Naive thymus-derived CD4-positive, alpha-beta T cell (primary cell): ENCODE results near the gene SLC12A3. TPM values are rescaled to one million over a fixed set of nuclear protein-coding genes. Genes with fewer than 3 reads are reported as not detected.

Source experiments
- ATAC-seq: fragments of 150-1000 bp; cut with Tn5 transposase; 2 replicates; pipeline ENCODE4 v1.10.0; 2021; ENCODE audit warnings: mild to moderate bottlenecking, moderate library complexity
- CTCF ChIA-PET: fragments of 350-600 bp; sonication (Branson Sonifier 250); formaldehyde crosslinking; loops from one replicate; lab custom pipeline; 2021; ENCODE audit warnings: antibody characterized with exemption; lab: Charles Lee
- POLR2A ChIA-PET: fragments of 350-600 bp; sonication (Branson Sonifier 250); formaldehyde crosslinking; loops from one replicate; lab custom pipeline; 2021; ENCODE audit warnings: antibody characterized with exemption, inconsistent platforms; lab: Charles Lee
- DNase-seq, 9 donors: peaks; one replicate each; pipeline versions ENCODE4 v3.0.0 to v3.0.0-alpha.2; 2020 to 2022; ENCODE audit warnings: mixed read lengths in 1 of 9
- H3K27ac ChIP-seq: one replicate; pipeline ENCODE4 v1.7.0; 2013; ENCODE audit warnings: mild to moderate bottlenecking, low read depth, low read length, moderate library complexity
- H3K27me3 ChIP-seq, 2 donors: one replicate each; pipeline ENCODE4 v1.7.0; 2013; ENCODE audit warnings: low read length in 2 of 2, mild to moderate bottlenecking in 2 of 2, moderate library complexity in 2 of 2; ENCODE audit not compliant: control insufficient read depth in 2 of 2, insufficient read depth in 2 of 2
- H3K36me3 ChIP-seq, 3 experiments: 1 replicate in 2 of 3; 2 replicates in 1 of 3; pipeline ENCODE4 v1.7.0; 2013; ENCODE audit warnings: low read length in 3 of 3, mild to moderate bottlenecking in 3 of 3, moderate library complexity in 1 of 3; ENCODE audit not compliant: insufficient read depth in 3 of 3, control insufficient read depth in 2 of 3
- H3K4me1 ChIP-seq, 2 donors: one replicate each; pipeline ENCODE4 v1.7.0; 2013; ENCODE audit warnings: low read length in 2 of 2, mild to moderate bottlenecking in 2 of 2, moderate library complexity in 1 of 2; ENCODE audit not compliant: control insufficient read depth in 2 of 2, insufficient read depth in 2 of 2
- H3K4me3 ChIP-seq: 2 replicates; pipeline ENCODE4 v1.7.0; 2013; ENCODE audit warnings: mild to moderate bottlenecking, low read length
- H3K9me3 ChIP-seq, 3 experiments: 1 replicate in 2 of 3; 2 replicates in 1 of 3; pipeline ENCODE4 v1.7.0; 2013; ENCODE audit warnings: low read length in 3 of 3; ENCODE audit not compliant: control insufficient read depth in 2 of 3
- H3K27ac Mint-ChIP-seq, 9 donors: one replicate each; pipeline ENCODE4 v1.8.0; 2020 to 2022; ENCODE audit warnings: mixed read lengths in 9 of 9, mild to moderate bottlenecking in 8 of 9, moderate library complexity in 5 of 9, inconsistent platforms in 2 of 9
- H3K27me3 Mint-ChIP-seq, 5 donors: one replicate each; pipeline ENCODE4 v1.8.0; 2021 to 2022; ENCODE audit warnings: mixed read lengths in 5 of 5, mild to moderate bottlenecking in 1 of 5
- H3K36me3 Mint-ChIP-seq, 5 donors: one replicate each; pipeline ENCODE4 v1.8.0; 2020 to 2022; ENCODE audit warnings: mixed read lengths in 5 of 5, mild to moderate bottlenecking in 3 of 5, inconsistent platforms in 1 of 5
- H3K4me1 Mint-ChIP-seq, 7 donors: one replicate each; pipeline ENCODE4 v1.8.0; 2020 to 2022; ENCODE audit warnings: mixed read lengths in 7 of 7, mild to moderate bottlenecking in 3 of 7, inconsistent platforms in 1 of 7
- H3K4me3 Mint-ChIP-seq, 10 donors: one replicate each; pipeline ENCODE4 v1.8.0; 2020 to 2022; ENCODE audit warnings: mild to moderate bottlenecking in 10 of 10, mixed read lengths in 10 of 10, moderate library complexity in 6 of 10, inconsistent platforms in 2 of 10
- H3K9me3 Mint-ChIP-seq, 11 donors: one replicate each; pipeline ENCODE4 v1.8.0; 2020 to 2022; ENCODE audit warnings: mixed read lengths in 11 of 11, mild to moderate bottlenecking in 4 of 11, inconsistent platforms in 1 of 11, moderate library complexity in 1 of 11
- intact Hi-C, 2 donors: fragments of 100-400 bp; cut with micrococcal nuclease; formaldehyde crosslinking; loops; one replicate each; pipeline ENCODE4 v1.15.1; 2023
- polyA plus RNA-seq, 2 donors: library from polyadenylated mRNA; unstranded; fragments of 300-500 nt; fragmentation: Illumina TruSeq; gene quantifications; one replicate each; pipeline ENCODE4 v1.2.3, GENCODE V29; 2021
- total RNA-seq, 6 experiments: library from RNA in 5 of 6; stranded (reverse) in 5 of 6; gene quantifications; 1 replicate in 5 of 6; 2 replicates in 1 of 6; pipeline ENCODE4 v1.2.3 and lab custom pipeline; 2021 to 2026

The SLC12A3 gene
- total and polyA plus RNA-seq, 7 experiments from 2014 or later: 0.08 to 0.49 TPM; not detected in 5

GRCh38 chr16:56877486-56878182, 12.6 kb downstream of the SLC12A3 start:
- ChIA-PET POLR2A (no interaction called here), CTCF (no interaction called here)
- intact Hi-C loops: no loop called here
- H3K27me3 ChIP-seq: no peaks in the 10 kb centered on the region
- no peak for ATAC-seq
- Mint-ChIP-seq H3K4me3 (no peak overlapping the region), H3K27me3 (no peaks in the 10 kb centered on the region), H3K27ac (no peak overlapping the region), H3K36me3 (no peaks in the 10 kb centered on the region), H3K4me1 (peaks cover 0 to 3% (median 0%) of the 10 kb centered on the region in 7 donors), H3K9me3 (peaks cover 0 to 3% (median 0%) of the 10 kb centered on the region in 11 donors)
- no peaks in the 10 kb centered on the region for H3K9me3 ChIP-seq
- no peaks in the 10 kb centered on the region for H3K36me3 ChIP-seq
- no peak for DNase-seq
- no peaks in the 10 kb centered on the region for H3K4me1 ChIP-seq
- no peak overlapping the region for H3K27ac ChIP-seq
- no peak overlapping the region for H3K4me3 ChIP-seq

- DNase-seq (no peak), ATAC-seq (no peak)
- ChIA-PET CTCF (no interaction called here), POLR2A (no interaction called here)
- H3K9me3 ChIP-seq: no peaks in the 10 kb centered on the region
- H3K27ac ChIP-seq: no peak overlapping the region
- no peak overlapping the region for H3K4me3 Mint-ChIP-seq
- H3K36me3 Mint-ChIP-seq: no peaks in the 10 kb centered on the region
- H3K27me3 Mint-ChIP-seq: no peaks in the 10 kb centered on the region
- H3K9me3 Mint-ChIP-seq: no peaks in the 10 kb centered on the region
- no peaks in the 10 kb centered on the region for H3K27me3 ChIP-seq
- H3K4me1 Mint-ChIP-seq: peaks cover 0 to 2% (median 0%) of the 10 kb centered on the region in 7 donors
- no peaks in the 10 kb centered on the region for H3K36me3 ChIP-seq
- no peak overlapping the region for H3K4me3 ChIP-seq
- no peaks in the 10 kb centered on the region for H3K4me1 ChIP-seq
- intact Hi-C loops: no loop called here
- no peak overlapping the region for H3K27ac Mint-ChIP-seq
Observed at GRCh38 chr16:56878282-56878854, 13.4 kb downstream of the SLC12A3 start.

DNA sequence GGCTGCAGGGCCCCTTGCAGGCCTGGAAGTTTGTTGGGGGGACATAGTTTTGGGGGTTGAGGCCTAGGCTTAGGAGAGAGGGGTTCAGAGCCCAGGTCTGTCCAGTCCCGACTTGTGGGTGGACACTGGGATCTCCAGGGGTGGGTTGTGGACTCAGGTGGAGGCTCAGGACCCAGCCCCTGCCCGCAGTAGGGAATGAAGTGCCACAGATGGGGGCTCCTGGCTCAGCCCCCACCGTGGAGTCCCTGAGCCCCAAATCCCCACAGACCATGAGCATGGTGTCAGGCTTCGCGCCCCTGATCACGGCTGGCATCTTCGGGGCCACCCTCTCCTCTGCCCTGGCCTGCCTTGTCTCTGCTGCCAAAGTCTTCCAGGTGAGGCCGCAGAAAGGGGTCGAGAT, 14.3 kb downstream of the SLC12A3 start:
- H3K27me3 ChIP-seq: no peaks in the 10 kb centered on the region
- no peaks in the 10 kb centered on the region for H3K9me3 Mint-ChIP-seq
- no peak overlapping the region for H3K4me3 ChIP-seq
- H3K27ac Mint-ChIP-seq: no peak overlapping the region
- ATAC-seq (no peak), DNase-seq (no peak)
- peaks cover 0 to 2% (median 0%) of the 10 kb centered on the region in 7 donors for H3K4me1 Mint-ChIP-seq
- intact Hi-C loops: no loop called here
- H3K9me3 ChIP-seq: no peaks in the 10 kb centered on the region
- H3K36me3 Mint-ChIP-seq: no peaks in the 10 kb centered on the region
- H3K27ac ChIP-seq: no peak overlapping the region
- H3K4me1 ChIP-seq: no peaks in the 10 kb centered on the region
- no peaks in the 10 kb centered on the region for H3K27me3 Mint-ChIP-seq
- no peak overlapping the region for H3K4me3 Mint-ChIP-seq
- H3K36me3 ChIP-seq: no peaks in the 10 kb centered on the region
- CTCF ChIA-PET: no interaction called here
- POLR2A ChIA-PET: no interaction called here

DNA sequence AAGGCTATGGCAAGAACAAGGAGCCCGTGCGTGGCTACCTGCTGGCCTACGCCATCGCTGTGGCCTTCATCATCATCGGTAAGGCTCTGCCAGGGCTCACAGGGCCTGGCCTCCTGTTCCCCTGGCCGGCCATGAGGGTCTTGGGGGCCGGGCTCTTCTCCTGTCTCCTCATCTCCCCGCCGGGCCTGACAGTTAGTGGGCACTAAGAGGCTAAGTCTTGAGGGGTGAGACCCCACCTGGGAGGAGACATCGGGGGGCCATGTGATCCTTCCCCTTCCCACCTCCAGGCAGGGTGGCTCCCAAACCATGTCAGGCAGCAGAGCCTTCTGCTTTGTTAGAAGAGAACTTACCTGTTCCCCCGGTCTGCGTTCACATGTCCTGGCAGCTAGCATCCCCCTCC, 15.2 kb downstream of the SLC12A3 start:
- DNase-seq: no peak
- no peaks in the 10 kb centered on the region for H3K36me3 ChIP-seq
- Mint-ChIP-seq H3K36me3 (no peaks in the 10 kb centered on the region), H3K4me1 (peaks cover 0 to 2% (median 0%) of the 10 kb centered on the region in 7 donors), H3K27me3 (no peaks in the 10 kb centered on the region), H3K9me3 (no peaks in the 10 kb centered on the region), H3K4me3 (no peak overlapping the region), H3K27ac (no peak overlapping the region)
- CTCF ChIA-PET: interaction anchor here (0.6 kb wide), 1 partner anchor 15 kb away, joined by 3 read pairs; no protein-coding TSS in a partner anchor
- H3K27me3 ChIP-seq: no peaks in the 10 kb centered on the region
- ATAC-seq: no peak
- H3K4me1 ChIP-seq: no peaks in the 10 kb centered on the region
- H3K27ac ChIP-seq: no peak overlapping the region
- intact Hi-C loops: no loop called here
- no peak overlapping the region for H3K4me3 ChIP-seq
- no peaks in the 10 kb centered on the region for H3K9me3 ChIP-seq
- POLR2A ChIA-PET: no interaction called here

DNA sequence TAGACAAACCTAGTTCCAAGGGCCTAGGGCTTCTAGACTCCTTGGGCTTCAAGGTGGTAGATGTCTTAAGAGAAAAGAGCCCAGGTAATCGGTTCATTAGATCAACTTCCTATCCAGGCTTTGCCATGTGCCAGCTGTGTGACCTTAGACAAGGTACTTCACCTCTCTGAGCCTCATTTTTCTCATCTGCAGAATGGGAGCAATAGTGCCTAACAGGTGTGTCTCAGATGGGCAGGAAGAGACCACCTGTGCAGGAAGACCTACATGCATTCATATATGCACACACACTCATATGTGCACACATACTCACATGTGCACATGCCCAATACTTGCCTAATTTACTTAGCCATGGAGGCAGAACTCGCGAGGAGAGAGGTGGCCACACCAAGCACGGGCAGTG, 15.7 kb downstream of the SLC12A3 start:
- H3K4me3 Mint-ChIP-seq: no peak overlapping the region
- ChIA-PET CTCF (no interaction called here), POLR2A (no interaction called here)
- H3K9me3 ChIP-seq: no peaks in the 10 kb centered on the region
- ATAC-seq: no peak
- no peaks in the 10 kb centered on the region for H3K9me3 Mint-ChIP-seq
- no peak overlapping the region for H3K27ac ChIP-seq
- H3K36me3 Mint-ChIP-seq: no peaks in the 10 kb centered on the region
- peaks cover 0 to 2% (median 0%) of the 10 kb centered on the region in 7 donors for H3K4me1 Mint-ChIP-seq
- intact Hi-C loops: no loop called here
- no peaks in the 10 kb centered on the region for H3K27me3 Mint-ChIP-seq
- no peaks in the 10 kb centered on the region for H3K27me3 ChIP-seq
- no peak for DNase-seq
- no peaks in the 10 kb centered on the region for H3K4me1 ChIP-seq
- no peaks in the 10 kb centered on the region for H3K36me3 ChIP-seq
- no peak overlapping the region for H3K27ac Mint-ChIP-seq
- H3K4me3 ChIP-seq: no peak overlapping the region

DNA sequence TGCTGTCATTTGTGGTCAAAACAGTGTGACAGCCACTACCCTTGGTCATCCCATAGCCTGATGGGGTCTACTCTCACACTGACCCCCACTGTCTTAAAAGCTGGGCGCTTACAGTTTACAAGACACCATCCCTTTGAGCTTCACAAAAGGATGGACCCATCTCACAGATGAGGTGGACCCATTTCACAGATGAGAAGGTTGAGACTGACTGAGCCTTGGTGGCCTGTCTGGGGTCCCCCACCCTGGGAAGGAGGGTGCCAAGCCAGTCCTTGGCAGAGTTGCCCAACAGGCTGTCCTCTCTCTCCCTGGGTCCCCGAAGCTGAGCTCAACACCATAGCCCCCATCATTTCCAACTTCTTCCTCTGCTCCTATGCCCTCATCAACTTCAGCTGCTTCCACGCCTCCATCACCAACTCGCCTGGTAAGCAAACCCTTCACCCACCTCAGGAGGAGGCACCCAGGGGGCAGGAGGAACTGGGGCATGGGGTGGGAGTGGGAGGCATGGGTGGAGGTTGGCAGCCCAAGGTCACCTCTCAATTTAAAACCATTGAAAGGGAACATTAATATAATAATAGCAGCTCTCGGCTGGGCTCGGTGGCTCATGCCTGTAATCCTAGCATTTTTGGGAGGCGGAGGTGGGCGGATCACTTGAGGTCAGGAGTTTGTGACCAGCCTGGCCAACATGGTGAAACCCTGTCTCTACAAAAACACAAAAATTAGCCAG, 17.2 kb downstream of the SLC12A3 start:
- H3K4me1 ChIP-seq: no peaks in the 10 kb centered on the region
- no peaks in the 10 kb centered on the region for H3K36me3 ChIP-seq
- POLR2A ChIA-PET: no interaction called here
- CTCF ChIA-PET: no interaction called here
- H3K27ac Mint-ChIP-seq: no peak overlapping the region
- no peak overlapping the region for H3K4me3 ChIP-seq
- DNase-seq (no peak), ATAC-seq (no peak)
- H3K4me3 Mint-ChIP-seq: no peak overlapping the region
- no peaks in the 10 kb centered on the region for H3K9me3 Mint-ChIP-seq
- H3K36me3 Mint-ChIP-seq: no peaks in the 10 kb centered on the region
- H3K4me1 Mint-ChIP-seq: peaks cover 0 to 2% (median 0%) of the 10 kb centered on the region in 7 donors
- no peaks in the 10 kb centered on the region for H3K9me3 ChIP-seq
- H3K27ac ChIP-seq: no peak overlapping the region
- H3K27me3 Mint-ChIP-seq: no peaks in the 10 kb centered on the region
- H3K27me3 ChIP-seq: no peaks in the 10 kb centered on the region
- intact Hi-C loops: no loop called here
